ENCODE measurements around the gene ARMC3.

DNA sequence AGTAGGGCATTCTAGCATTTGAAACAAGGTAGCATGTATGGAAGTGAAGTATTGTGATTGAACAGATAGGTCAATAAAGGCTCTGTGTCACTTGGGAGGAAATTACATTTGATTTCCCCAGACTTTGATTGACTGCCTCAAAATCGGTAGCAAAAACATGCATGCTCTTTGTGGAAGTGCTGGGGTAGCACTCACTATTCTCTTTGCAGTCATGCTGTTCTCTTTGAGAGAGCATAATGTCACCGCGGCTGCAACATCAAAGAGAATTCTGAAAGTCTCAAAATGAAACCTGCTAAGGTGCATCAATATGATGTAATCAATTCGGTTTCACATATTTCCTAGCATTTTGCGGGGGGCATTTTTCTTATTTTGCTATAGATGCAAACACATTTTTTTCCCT lies 64.2 kb downstream of the ARMC3 start:
- no peak for TF ChIP-seq YY1 (IDR thresholded peaks at IDR 0.05; ENCODE audit: insufficient read depth, insufficient read length)
- TF ChIP-seq ZNF274 (IDR thresholded peaks at IDR 0.05; ENCODE audit: low read depth, low read length): no peak
- no peak for TF ChIP-seq SUZ12 (IDR thresholded peaks at IDR 0.05; ENCODE audit: extremely low read depth, insufficient read depth, insufficient read length)

Data from NT2/D1 (cell line).